ENCODE data around the gene PPARG. TPM values are rescaled to one million over a fixed set of nuclear protein-coding genes. Genes with fewer than 3 reads are reported as not detected.

PPARG gene
- total and polyA plus RNA-seq, 2 donors (not counting 3 experiments of a cell fraction or from before 2014, with no cell fraction given): 0.15 to 1.3 TPM

GRCh38 chr3:12451960-12452359 lies 163.1 kb downstream of the PPARG start:
- no peaks in the 10 kb centered on the region for H3K9me3 ChIP-seq (replicated peaks; ENCODE audit: control insufficient read depth, insufficient read depth, low read length)
- H3K79me2 ChIP-seq (ENCODE audit: control insufficient read depth, insufficient read depth, low read length): no peaks in the 10 kb centered on the region
- no TSS peak for BruUV-seq (replicated peaks)
- ChIA-PET POLR2A (no interaction called here), CTCF (interaction anchor here (0.5 kb wide), 1 partner anchor 18 kb away, joined by 3 read pairs; no protein-coding TSS in a partner anchor)
- H4K20me1 ChIP-seq (replicated peaks; ENCODE audit: control insufficient read depth, extremely low read depth, insufficient read depth, low read length): no peaks in the 10 kb centered on the region
- H3K4me1 ChIP-seq (ENCODE audit: control insufficient read depth, extremely low read depth, insufficient read depth, low read length): no peaks in the 10 kb centered on the region
- no peak overlapping the region for H3K4me3 ChIP-seq (replicated peaks in 1 of 3; ENCODE audit: insufficient read depth in 1 of 3, low read depth in 1 of 3, low read length in 3 of 3)
- no peaks in the 10 kb centered on the region for H3K36me3 ChIP-seq (ENCODE audit: control insufficient read depth in 2 of 2, extremely low read depth in 1 of 2, insufficient read depth in 2 of 2, low read length in 2 of 2)
- no peaks in the 10 kb centered on the region for H3K9me1 ChIP-seq (replicated peaks; ENCODE audit: control insufficient read depth, extremely low read depth, insufficient read depth, low read length)
- intact Hi-C loops (cut with micrococcal nuclease) (no loop called here), dilution Hi-C loops (cut with MboI; ENCODE audit: extremely low pct_ligation_motif_present, low sequenced_read_pairs) (no loop called here)
- DNase-seq (ENCODE audit: low read depth, low spot score) (no peak), FAIRE-seq (no peak)
- H3K27me3 ChIP-seq (ENCODE audit: control insufficient read depth in 2 of 2, insufficient read depth in 2 of 2, low read length in 2 of 2): peaks cover 0 to 2% of the 10 kb centered on the region in 2 experiments
- TF ChIP-seq POLR2AphosphoS5 (IDR thresholded peaks at IDR 0.05; ENCODE audit: insufficient read depth, low read depth, low read length): no peak
- no peak for TF ChIP-seq EZH2 (IDR thresholded peaks at IDR 0.05; ENCODE audit: borderline replicate concordance, low read depth, low read length, severe bottlenecking)
- TF ChIP-seq MYC (IDR thresholded peaks at IDR 0.05; ENCODE audit: low read depth, low read length): no peak
- TF ChIP-seq JUN (IDR thresholded peaks at IDR 0.05; ENCODE audit: borderline replicate concordance, insufficient read depth, insufficient read length, low read depth): no peak
- TF ChIP-seq POLR2A (IDR thresholded peaks at IDR 0.05; ENCODE audit: low read depth, low read length): no peak
- TF ChIP-seq, protein P1, sequence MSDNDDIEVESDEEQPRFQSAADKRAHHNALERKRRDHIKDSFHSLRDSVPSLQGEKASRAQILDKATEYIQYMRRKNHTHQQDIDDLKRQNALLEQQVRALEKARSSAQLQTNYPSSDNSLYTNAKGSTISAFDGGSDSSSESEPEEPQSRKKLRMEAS (IDR thresholded peaks at IDR 0.05; ENCODE audit: insufficient read depth, insufficient read length): no peak
- no peak for TF ChIP-seq GATA2 (IDR thresholded peaks at IDR 0.05; ENCODE audit: insufficient read depth, insufficient read length, low read depth, low read length)
- TF ChIP-seq, protein P2, sequence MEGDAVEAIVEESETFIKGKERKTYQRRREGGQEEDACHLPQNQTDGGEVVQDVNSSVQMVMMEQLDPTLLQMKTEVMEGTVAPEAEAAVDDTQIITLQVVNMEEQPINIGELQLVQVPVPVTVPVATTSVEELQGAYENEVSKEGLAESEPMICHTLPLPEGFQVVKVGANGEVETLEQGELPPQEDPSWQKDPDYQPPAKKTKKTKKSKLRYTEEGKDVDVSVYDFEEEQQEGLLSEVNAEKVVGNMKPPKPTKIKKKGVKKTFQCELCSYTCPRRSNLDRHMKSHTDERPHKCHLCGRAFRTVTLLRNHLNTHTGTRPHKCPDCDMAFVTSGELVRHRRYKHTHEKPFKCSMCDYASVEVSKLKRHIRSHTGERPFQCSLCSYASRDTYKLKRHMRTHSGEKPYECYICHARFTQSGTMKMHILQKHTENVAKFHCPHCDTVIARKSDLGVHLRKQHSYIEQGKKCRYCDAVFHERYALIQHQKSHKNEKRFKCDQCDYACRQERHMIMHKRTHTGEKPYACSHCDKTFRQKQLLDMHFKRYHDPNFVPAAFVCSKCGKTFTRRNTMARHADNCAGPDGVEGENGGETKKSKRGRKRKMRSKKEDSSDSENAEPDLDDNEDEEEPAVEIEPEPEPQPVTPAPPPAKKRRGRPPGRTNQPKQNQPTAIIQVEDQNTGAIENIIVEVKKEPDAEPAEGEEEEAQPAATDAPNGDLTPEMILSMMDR (IDR thresholded peaks at IDR 0.05; ENCODE audit: extremely low read depth in 1 of 2, insufficient read depth in 1 of 2, low read depth in 1 of 2, low read length in 2 of 2): no peak
- H3K4me2 ChIP-seq (ENCODE audit: insufficient read depth, low read length): no peak overlapping the region
- no peak overlapping the region for H3K9ac ChIP-seq (replicated peaks; ENCODE audit: extremely low read depth, insufficient read depth, low read length)
- H2AFZ ChIP-seq (ENCODE audit: low read depth, low read length): no peak overlapping the region
- H3K27ac ChIP-seq (ENCODE audit: insufficient read depth, low read depth, low read length): no peak overlapping the region

Data from endothelial cell of umbilical vein (primary cell).